Activated B cell treated with CpG ODN at 0.5 μM for 24 hours (primary cell): ENCODE results near the gene SRSF12. TPM values are rescaled to one million over a fixed set of nuclear protein-coding genes. Genes with fewer than 3 reads are reported as not detected.

Experiments
- ATAC-seq: fragments of 200-7000 bp; cut with Tn5 transposase; one replicate; pipeline ENCODE4 v1.10.0; 2021; ENCODE audit warnings: low read depth, mild to moderate bottlenecking, moderate library complexity
- CTCF ChIA-PET: fragments of 350-600 bp; sonication (Branson Sonifier 250); formaldehyde crosslinking; loops from one replicate; lab custom pipeline; 2021; ENCODE audit warnings: antibody characterized with exemption; lab: Charles Lee
- POLR2A ChIA-PET: fragments of 350-600 bp; sonication (Branson Sonifier 250); formaldehyde crosslinking; loops from one replicate; lab custom pipeline; 2021; ENCODE audit warnings: antibody characterized with exemption; lab: Charles Lee
- DNase-seq: peaks from one replicate; pipeline ENCODE4 v3.0.0; 2022
- H3K27ac Mint-ChIP-seq: one replicate; pipeline ENCODE4 v1.8.0; 2020; ENCODE audit warnings: mixed read lengths
- H3K27me3 Mint-ChIP-seq: one replicate; pipeline ENCODE4 v1.8.0; 2021; ENCODE audit warnings: mixed read lengths
- H3K36me3 Mint-ChIP-seq: one replicate; pipeline ENCODE4 v1.8.0; 2021; ENCODE audit warnings: low read depth, mixed read lengths
- H3K4me1 Mint-ChIP-seq: one replicate; pipeline ENCODE4 v1.8.0; 2021; ENCODE audit warnings: mixed read lengths
- H3K4me3 Mint-ChIP-seq: one replicate; pipeline ENCODE4 v1.8.0; 2020; ENCODE audit warnings: mild to moderate bottlenecking, mixed read lengths
- H3K9me3 Mint-ChIP-seq: one replicate; pipeline ENCODE4 v1.8.0; 2020; ENCODE audit warnings: mixed read lengths
- intact Hi-C: fragments of 100-400 bp; cut with micrococcal nuclease; formaldehyde crosslinking; loops from one replicate; pipeline ENCODE4 v1.15.1; 2024
- total RNA-seq: library from RNA; stranded (reverse); gene quantifications from 2 replicates; pipeline ENCODE4 v1.2.3, GENCODE V29; 2022
- TF ChIP-seq, protein P1 (sequence below): fragments of 200-600 bp; IDR thresholded peaks from one replicate; pipeline ENCODE4 v1.8.0; 2022; ENCODE audit warnings: antibody characterized with exemption, mild to moderate bottlenecking

SRSF12 gene
- total RNA-seq, 1 donor from 2014 or later, result not detected

DNA sequence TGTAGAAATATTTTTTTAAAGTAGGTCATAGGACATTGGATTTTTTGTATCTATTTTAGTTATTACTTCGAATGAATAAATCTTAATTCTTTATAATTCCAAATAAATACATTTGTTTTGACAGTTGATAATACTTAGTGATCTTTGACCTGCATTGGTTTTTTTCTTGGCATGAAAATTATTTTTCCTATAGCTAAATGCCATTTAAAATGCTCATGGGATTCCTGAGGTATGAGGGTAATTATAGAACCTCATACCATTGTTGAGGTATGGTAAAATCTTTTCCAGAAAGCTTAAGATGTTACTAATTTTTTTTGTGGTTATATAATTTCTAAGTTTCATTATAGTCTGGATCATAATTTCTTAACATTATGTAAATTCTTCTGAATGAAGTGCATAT is 36.3 kb upstream of the SRSF12 start:
- no peaks in the 10 kb centered on the region for H3K4me1 Mint-ChIP-seq
- no peak overlapping the region for H3K27ac Mint-ChIP-seq
- TF ChIP-seq, protein P1, sequence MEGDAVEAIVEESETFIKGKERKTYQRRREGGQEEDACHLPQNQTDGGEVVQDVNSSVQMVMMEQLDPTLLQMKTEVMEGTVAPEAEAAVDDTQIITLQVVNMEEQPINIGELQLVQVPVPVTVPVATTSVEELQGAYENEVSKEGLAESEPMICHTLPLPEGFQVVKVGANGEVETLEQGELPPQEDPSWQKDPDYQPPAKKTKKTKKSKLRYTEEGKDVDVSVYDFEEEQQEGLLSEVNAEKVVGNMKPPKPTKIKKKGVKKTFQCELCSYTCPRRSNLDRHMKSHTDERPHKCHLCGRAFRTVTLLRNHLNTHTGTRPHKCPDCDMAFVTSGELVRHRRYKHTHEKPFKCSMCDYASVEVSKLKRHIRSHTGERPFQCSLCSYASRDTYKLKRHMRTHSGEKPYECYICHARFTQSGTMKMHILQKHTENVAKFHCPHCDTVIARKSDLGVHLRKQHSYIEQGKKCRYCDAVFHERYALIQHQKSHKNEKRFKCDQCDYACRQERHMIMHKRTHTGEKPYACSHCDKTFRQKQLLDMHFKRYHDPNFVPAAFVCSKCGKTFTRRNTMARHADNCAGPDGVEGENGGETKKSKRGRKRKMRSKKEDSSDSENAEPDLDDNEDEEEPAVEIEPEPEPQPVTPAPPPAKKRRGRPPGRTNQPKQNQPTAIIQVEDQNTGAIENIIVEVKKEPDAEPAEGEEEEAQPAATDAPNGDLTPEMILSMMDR, result no peak
- intact Hi-C loops, result no loop called here
- no peaks in the 10 kb centered on the region for H3K27me3 Mint-ChIP-seq
- POLR2A ChIA-PET, result interaction anchor here (1.3 to 2.0 kb wide), 2 partner anchors 8 to 75 kb away, joined by 3 to 6 read pairs; partner anchors contain the start of gene PM20D2
- no peak for DNase-seq
- H3K4me3 Mint-ChIP-seq, result no peak overlapping the region
- H3K36me3 Mint-ChIP-seq, result peaks cover 47% of the 10 kb centered on the region
- ATAC-seq, result no peak
- no peaks in the 10 kb centered on the region for H3K9me3 Mint-ChIP-seq
- CTCF ChIA-PET, result no interaction called here

DNA sequence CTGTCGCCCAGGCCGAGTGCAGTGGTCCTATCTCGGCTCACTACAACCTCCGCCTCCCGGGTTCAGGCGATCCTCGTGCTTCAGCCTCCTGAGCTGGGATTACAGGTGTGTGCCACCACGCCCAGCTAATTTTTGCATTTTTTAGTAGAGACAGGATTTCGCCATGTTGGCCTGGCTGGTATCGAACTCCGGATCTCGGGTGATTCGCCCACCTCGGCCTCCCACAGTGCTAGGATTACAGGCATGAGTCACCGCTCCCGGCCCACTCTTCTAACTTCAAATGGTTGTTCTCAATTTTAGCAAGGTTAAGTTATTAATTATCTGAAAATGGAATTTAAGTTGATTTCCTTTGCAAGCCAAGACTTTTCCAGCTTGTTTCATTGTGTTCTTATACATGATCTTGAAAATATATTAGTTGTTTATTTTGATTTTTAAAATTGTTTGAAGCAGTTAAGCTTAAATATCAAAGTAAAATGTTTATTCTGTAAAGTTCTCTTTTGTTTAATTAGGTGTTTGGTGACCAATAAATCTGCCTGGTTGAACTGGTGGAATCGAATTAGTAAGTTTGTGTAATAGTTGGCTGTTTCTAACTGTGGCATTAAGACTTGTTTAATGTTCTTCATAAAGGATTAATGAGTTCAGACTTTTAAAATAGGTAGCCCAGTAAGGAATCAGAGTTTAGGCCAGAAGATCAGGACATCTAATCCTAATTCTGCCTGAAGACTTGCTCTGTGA is 30.3 kb upstream of the SRSF12 start:
- no peaks in the 10 kb centered on the region for H3K27me3 Mint-ChIP-seq
- TF ChIP-seq, protein P1, result no peak
- peaks cover 22% of the 10 kb centered on the region for H3K4me1 Mint-ChIP-seq
- H3K4me3 Mint-ChIP-seq, result no peak overlapping the region
- POLR2A ChIA-PET, result interaction anchor here (0.7 to 4.3 kb wide), 4 partner anchors 15 to 626 kb away, joined by 3 to 158 read pairs (median 8); partner anchors contain the start of gene PNRC1
- intact Hi-C loops, result no loop called here
- no peak for DNase-seq
- peaks cover 23% of the 10 kb centered on the region for H3K36me3 Mint-ChIP-seq
- no peaks in the 10 kb centered on the region for H3K9me3 Mint-ChIP-seq
- CTCF ChIA-PET, result interaction anchor here (0.9 kb wide), 1 partner anchor 165 kb away, joined by 4 read pairs; no protein-coding TSS in a partner anchor
- ATAC-seq, result no peak
- H3K27ac Mint-ChIP-seq, result no peak overlapping the region

DNA sequence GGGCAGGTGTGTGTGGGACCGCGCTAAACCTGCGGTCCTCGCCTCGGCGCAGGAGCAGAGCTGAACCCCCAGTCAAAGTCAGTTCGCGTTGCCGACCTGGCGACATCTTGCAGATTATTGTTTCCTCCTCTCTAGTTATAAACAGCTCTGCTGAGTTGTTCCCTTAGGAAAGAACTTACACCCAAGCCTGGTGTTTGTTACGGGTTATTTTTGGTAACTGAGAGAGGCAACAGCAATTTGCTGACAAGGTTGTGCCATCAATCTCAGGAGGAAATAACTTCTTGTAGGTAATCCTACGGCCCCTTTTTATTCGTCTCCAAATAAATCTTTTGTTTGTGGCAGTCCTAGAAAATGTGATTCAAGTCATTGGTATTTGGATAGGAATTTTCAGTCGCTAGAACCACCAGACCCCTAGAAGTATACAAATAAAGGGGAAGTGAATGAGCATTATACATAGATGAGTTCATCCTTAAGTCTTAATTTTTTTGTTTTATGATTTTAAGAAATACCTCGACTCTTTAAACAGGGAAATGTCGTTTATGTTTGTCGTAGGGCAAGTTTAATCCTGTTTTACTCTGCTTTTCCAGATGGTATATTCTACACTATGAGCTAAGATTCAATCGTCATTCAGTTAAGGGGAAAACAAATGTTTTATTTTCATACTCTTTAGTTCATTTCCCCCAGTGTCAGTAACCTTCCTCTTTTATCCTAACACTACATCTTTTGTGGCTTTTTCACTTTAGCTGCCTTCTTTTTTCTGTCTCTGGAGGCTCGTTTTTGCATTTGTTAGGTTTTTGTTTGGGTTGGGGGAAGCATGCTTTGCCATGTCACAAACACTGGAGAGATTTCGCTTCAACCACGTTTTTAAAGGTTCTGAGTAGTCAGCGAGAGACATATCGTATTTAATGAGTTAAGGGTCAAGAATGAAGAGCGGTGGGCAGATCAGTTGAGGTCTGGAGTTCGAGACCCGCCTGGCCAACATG is 29.1 kb upstream of the SRSF12 start:
- no peaks in the 10 kb centered on the region for H3K27me3 Mint-ChIP-seq
- TF ChIP-seq, protein P1, result no peak
- peak overlapping the region; percentile 84 for H3K4me3 Mint-ChIP-seq
- no peaks in the 10 kb centered on the region for H3K9me3 Mint-ChIP-seq
- intact Hi-C loops, result loop anchor here (1.0 to 2.0 kb wide), 6 partner anchors 30 to 672 kb away; partner anchors contain the start of genes MDN1 and RNGTT
- DNase-seq (no peak), ATAC-seq (no peak)
- peak overlapping the region; percentile 76 for H3K27ac Mint-ChIP-seq
- CTCF ChIA-PET, result interaction anchor here (1.0 to 1.3 kb wide), 3 partner anchors 23 to 66 kb away, joined by 3 read pairs; partner anchors contain the start of gene PNRC1
- peaks cover 22% of the 10 kb centered on the region for H3K4me1 Mint-ChIP-seq
- peaks cover 18% of the 10 kb centered on the region for H3K36me3 Mint-ChIP-seq
- POLR2A ChIA-PET, result interaction anchor here (0.7 to 4.3 kb wide), 6 partner anchors 13 to 491 kb away, joined by 3 to 158 read pairs (median 8); partner anchors contain the start of genes LYRM2, PNRC1 and UBE2J1

DNA sequence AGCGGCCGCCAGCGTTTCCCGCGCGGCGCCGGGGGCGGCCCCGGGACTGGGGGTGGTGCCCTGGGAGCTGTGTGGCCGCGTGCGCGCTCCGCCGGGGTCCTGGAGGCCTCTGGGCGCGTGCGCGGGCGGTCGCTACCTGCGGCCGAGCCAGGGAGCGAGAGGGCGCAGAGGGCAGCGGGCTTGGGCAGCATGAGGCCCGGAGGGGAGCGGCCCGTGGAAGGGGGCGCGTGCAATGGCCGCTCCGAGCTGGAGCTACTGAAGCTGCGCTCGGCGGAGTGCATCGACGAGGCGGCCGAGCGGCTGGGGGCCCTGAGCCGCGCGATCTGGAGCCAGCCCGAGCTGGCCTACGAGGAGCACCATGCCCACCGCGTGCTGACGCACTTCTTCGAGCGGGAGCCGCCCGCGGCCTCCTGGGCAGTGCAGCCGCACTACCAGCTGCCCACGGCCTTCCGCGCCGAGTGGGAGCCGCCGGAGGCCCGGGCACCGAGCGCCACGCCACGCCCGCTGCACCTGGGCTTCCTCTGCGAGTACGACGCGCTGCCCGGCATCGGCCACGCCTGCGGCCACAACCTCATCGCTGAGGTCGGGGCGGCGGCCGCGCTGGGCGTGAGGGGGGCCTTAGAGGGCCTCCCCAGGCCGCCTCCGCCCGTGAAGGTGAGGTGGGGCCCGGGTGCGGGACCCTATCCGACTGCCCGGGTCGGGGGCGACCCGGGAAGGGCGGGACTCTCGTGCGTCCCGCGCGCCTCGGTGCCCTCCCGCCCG is 28.3 kb upstream of the SRSF12 start, which contains the start of gene PM20D2:
Gene PM20D2, plus strand, starts transcription at position 100 of the 762 bp plus-strand sequence. Its CDS starts 90 bp downstream, at position 190.
- H3K4me3 Mint-ChIP-seq, result peak within 1 kb of the TSS; percentile 90
- H3K36me3 Mint-ChIP-seq, result peaks cover 11% of the 10 kb centered on the region
- TF ChIP-seq, protein P1, result no peak
- peak; percentile 78 for ATAC-seq
- ChIA-PET CTCF (interaction anchor here (1.0 to 1.7 kb wide), 6 partner anchors 22 to 226 kb away, joined by 3 to 6 read pairs (median 3); partner anchors contain the start of gene PNRC1), POLR2A (interaction anchor here (1.2 to 4.3 kb wide), 10 partner anchors 9 to 492 kb away, joined by 3 to 158 read pairs (median 6); partner anchors contain the start of genes LYRM2, PNRC1, RNGTT and UBE2J1)
- intact Hi-C loops, result loop anchor here (1.0 to 2.0 kb wide), 8 partner anchors 29 to 673 kb away; partner anchors contain the start of genes LYRM2, MDN1 and RNGTT
- H3K27me3 Mint-ChIP-seq, result no peaks in the 10 kb centered on the region
- no peaks in the 10 kb centered on the region for H3K9me3 Mint-ChIP-seq
- H3K27ac Mint-ChIP-seq, result peak within 1 kb of the TSS; percentile 92
- peak; percentile 72 for DNase-seq
- H3K4me1 Mint-ChIP-seq, result peaks cover 22% of the 10 kb centered on the region
